Osteocyte (in vitro differentiated cells): ENCODE results near the gene ATP6V0C. TPM values are rescaled to one million over a fixed set of nuclear protein-coding genes. Genes with fewer than 3 reads are reported as not detected.
"Not testable (repeated sequence)": the region's sequence is repeated elsewhere in the genome, so short reads cannot be mapped to it uniquely, and the experiment has no call there.

Source experiments
- DNase-seq: peaks from one replicate; pipeline ENCODE4 v3.0.0; 2021; ENCODE audit warnings: mixed read lengths; ENCODE audit not compliant: unreplicated experiment; ENCODE audit errors: extremely low spot score
- H3K27ac Mint-ChIP-seq: one replicate; pipeline ENCODE4 v1.8.0; 2021; ENCODE audit warnings: mild to moderate bottlenecking, mixed read lengths; ENCODE audit not compliant: unreplicated experiment
- H3K27me3 Mint-ChIP-seq: one replicate; pipeline ENCODE4 v1.8.0; 2021; ENCODE audit warnings: mixed read lengths; ENCODE audit not compliant: unreplicated experiment
- H3K36me3 Mint-ChIP-seq: one replicate; pipeline ENCODE4 v1.8.0; 2021; ENCODE audit warnings: mixed read lengths; ENCODE audit not compliant: unreplicated experiment
- H3K4me1 Mint-ChIP-seq: one replicate; pipeline ENCODE4 v1.8.0; 2021; ENCODE audit warnings: mixed read lengths; ENCODE audit not compliant: unreplicated experiment
- H3K4me3 Mint-ChIP-seq: one replicate; pipeline ENCODE4 v1.8.0; 2021; ENCODE audit warnings: mild to moderate bottlenecking, moderate library complexity, mixed read lengths; ENCODE audit not compliant: unreplicated experiment
- H3K9me3 Mint-ChIP-seq: one replicate; pipeline ENCODE4 v1.8.0; 2021; ENCODE audit warnings: mixed read lengths; ENCODE audit not compliant: unreplicated experiment
- total RNA-seq: library from RNA; stranded (reverse); gene quantifications from 2 replicates; pipeline ENCODE4 v1.2.1, GENCODE V29; 2021
- TF ChIP-seq, protein P1 (sequence below): fragments of 200-600 bp; sonication (generic); IDR thresholded peaks from 2 replicates; pipeline ENCODE4 v1.5.0; 2021; ENCODE audit warnings: antibody characterized with exemption, mild to moderate bottlenecking, moderate library complexity

ATP6V0C gene
- total RNA-seq, 1 donor from 2014 or later, result 208 TPM

GRCh38 chr16:2533912-2534311 lies 20.2 kb downstream of the ATP6V0C start:
- Mint-ChIP-seq H3K4me3 (no peak overlapping the region), H3K36me3 (peaks cover 2% of the 10 kb centered on the region), H3K4me1 (peaks cover 30% of the 10 kb centered on the region), H3K27ac (no peak overlapping the region), H3K9me3 (no peaks in the 10 kb centered on the region), H3K27me3 (no peaks in the 10 kb centered on the region)
- no peak for DNase-seq
- TF ChIP-seq, protein P1, sequence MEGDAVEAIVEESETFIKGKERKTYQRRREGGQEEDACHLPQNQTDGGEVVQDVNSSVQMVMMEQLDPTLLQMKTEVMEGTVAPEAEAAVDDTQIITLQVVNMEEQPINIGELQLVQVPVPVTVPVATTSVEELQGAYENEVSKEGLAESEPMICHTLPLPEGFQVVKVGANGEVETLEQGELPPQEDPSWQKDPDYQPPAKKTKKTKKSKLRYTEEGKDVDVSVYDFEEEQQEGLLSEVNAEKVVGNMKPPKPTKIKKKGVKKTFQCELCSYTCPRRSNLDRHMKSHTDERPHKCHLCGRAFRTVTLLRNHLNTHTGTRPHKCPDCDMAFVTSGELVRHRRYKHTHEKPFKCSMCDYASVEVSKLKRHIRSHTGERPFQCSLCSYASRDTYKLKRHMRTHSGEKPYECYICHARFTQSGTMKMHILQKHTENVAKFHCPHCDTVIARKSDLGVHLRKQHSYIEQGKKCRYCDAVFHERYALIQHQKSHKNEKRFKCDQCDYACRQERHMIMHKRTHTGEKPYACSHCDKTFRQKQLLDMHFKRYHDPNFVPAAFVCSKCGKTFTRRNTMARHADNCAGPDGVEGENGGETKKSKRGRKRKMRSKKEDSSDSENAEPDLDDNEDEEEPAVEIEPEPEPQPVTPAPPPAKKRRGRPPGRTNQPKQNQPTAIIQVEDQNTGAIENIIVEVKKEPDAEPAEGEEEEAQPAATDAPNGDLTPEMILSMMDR, result no peak

- not testable (repeated sequence) for H3K9me3 Mint-ChIP-seq, H3K4me3 Mint-ChIP-seq, H3K36me3 Mint-ChIP-seq, H3K27ac Mint-ChIP-seq, H3K27me3 Mint-ChIP-seq, DNase-seq
- peaks cover 34% of the 10 kb centered on the region for H3K4me1 Mint-ChIP-seq
Measured at GRCh38 chr16:2534335-2534734, 20.6 kb downstream of the ATP6V0C start.

DNA sequence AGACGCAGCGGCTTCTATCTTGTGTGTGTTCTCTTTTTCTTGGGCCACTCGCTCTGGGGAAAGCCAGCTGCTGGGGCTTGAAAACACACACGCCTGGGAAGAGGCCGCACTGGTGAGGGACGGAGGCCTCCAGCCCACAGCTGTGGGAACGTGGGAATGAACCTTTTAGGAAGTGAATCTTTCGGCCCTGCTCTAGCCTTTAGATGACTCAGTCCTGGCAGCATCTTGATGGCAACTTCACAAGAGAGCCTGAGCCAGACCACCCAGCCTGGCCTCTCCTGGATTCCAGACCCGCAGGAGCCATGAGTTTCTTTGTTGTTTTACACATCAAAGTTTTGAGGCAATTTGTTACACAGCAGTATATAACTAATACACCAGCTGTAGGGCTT lies 21.9 kb downstream of the ATP6V0C start:
- TF ChIP-seq, protein P1, result no peak
- Mint-ChIP-seq H3K4me1 (peaks cover 46% of the 10 kb centered on the region), H3K36me3 (peaks cover 2% of the 10 kb centered on the region), H3K4me3 (no peak overlapping the region), H3K9me3 (no peaks in the 10 kb centered on the region), H3K27ac (no peak overlapping the region), H3K27me3 (no peaks in the 10 kb centered on the region)
- DNase-seq, result no peak

GRCh38 chr16:2537451-2538379 lies 24.0 kb downstream of the ATP6V0C start, which contains the start of gene PDPK1:
PDPK1 (plus strand) TSS chr16:2538021; CDS start chr16:2538113, 92 bp downstream.
- Mint-ChIP-seq H3K27ac (peak within 1 kb of the TSS; percentile 86), H3K27me3 (no peaks in the 10 kb centered on the region), H3K9me3 (no peaks in the 10 kb centered on the region), H3K36me3 (peaks cover 3% of the 10 kb centered on the region), H3K4me3 (peak within 1 kb of the TSS; percentile 78), H3K4me1 (peaks cover 48% of the 10 kb centered on the region)
- TF ChIP-seq, protein P1, result no peak
- peak; percentile 98 for DNase-seq

DNA sequence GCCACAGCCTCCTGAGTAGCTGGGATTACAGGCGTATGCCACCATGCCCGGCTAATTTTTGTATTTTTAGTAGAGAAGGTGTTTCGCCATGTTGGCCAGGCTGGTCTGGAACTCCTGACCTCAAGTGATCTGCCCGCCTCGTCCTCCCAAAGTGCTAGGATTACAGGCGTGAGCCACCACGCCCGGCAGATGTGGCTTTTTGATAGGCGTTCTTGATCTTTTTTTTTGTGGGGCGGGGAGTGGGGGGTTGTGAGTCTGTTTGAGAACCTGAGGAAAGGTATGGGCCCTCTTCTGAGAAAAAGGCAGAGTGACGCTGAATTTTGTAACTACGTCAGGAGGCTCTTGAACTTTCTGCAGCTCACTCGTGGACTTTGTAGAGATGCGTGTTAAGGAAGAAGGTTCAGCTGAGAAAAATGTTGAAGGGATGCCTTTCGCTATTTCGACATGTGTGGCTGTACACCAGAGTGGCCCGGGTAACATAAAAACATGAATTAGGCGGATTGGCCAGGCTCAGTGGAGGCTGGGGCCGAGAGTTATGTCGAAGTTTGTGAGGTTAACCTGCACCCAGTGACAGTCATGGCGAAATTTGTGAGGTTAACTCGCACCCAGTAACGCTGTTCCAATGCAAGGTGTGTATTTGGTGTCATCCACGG lies 25.6 kb downstream of the ATP6V0C start:
- not testable (repeated sequence) for DNase-seq, H3K9me3 Mint-ChIP-seq, H3K27me3 Mint-ChIP-seq, H3K36me3 Mint-ChIP-seq, H3K27ac Mint-ChIP-seq
- Mint-ChIP-seq H3K4me3 (peak overlapping the region; percentile 74), H3K4me1 (peaks cover 41% of the 10 kb centered on the region)
